PFSK-1 (cell line): ENCODE results near the gene HDHD5.

ENCODE experiments used
- FOXP2 ChIP-seq: optimal IDR thresholded peaks from 2 replicates; pipeline ENCODE3; 2011; ENCODE audit warnings: borderline replicate concordance, control low read depth, inconsistent platforms; ENCODE audit not compliant: insufficient read depth; ENCODE audit errors: extremely low read length, extremely low read depth
- POLR2AphosphoS5 ChIP-seq: IDR thresholded peaks from 2 replicates; pipeline ENCODE4 v1.6.1; 2012; ENCODE audit warnings: low read depth, mild to moderate bottlenecking, control low read depth, low read length, moderate library complexity
- SIN3A ChIP-seq: IDR thresholded peaks from 2 replicates; pipeline ENCODE4 v1.6.1; 2012; ENCODE audit warnings: mild to moderate bottlenecking, low read length, moderate library complexity, borderline replicate concordance; ENCODE audit not compliant: insufficient read depth
- TAF1 ChIP-seq: IDR thresholded peaks from 2 replicates; pipeline ENCODE4 v1.6.1; 2012; ENCODE audit warnings: low read length, control low read depth, borderline replicate concordance; ENCODE audit not compliant: insufficient read depth
- TF ChIP-seq, protein P1 (sequence below), 2 experiments: IDR thresholded peaks; 2 replicates each; pipeline versions ENCODE4 v1.6.1 to v1.8.0; 2011 to 2012; ENCODE audit warnings: low read depth in 2 of 2, low read length in 2 of 2, control low read depth in 1 of 2, inconsistent platforms in 1 of 2, mild to moderate bottlenecking in 1 of 2, moderate library complexity in 1 of 2; ENCODE audit not compliant: insufficient read depth in 1 of 2

HDHD5 gene

DNA sequence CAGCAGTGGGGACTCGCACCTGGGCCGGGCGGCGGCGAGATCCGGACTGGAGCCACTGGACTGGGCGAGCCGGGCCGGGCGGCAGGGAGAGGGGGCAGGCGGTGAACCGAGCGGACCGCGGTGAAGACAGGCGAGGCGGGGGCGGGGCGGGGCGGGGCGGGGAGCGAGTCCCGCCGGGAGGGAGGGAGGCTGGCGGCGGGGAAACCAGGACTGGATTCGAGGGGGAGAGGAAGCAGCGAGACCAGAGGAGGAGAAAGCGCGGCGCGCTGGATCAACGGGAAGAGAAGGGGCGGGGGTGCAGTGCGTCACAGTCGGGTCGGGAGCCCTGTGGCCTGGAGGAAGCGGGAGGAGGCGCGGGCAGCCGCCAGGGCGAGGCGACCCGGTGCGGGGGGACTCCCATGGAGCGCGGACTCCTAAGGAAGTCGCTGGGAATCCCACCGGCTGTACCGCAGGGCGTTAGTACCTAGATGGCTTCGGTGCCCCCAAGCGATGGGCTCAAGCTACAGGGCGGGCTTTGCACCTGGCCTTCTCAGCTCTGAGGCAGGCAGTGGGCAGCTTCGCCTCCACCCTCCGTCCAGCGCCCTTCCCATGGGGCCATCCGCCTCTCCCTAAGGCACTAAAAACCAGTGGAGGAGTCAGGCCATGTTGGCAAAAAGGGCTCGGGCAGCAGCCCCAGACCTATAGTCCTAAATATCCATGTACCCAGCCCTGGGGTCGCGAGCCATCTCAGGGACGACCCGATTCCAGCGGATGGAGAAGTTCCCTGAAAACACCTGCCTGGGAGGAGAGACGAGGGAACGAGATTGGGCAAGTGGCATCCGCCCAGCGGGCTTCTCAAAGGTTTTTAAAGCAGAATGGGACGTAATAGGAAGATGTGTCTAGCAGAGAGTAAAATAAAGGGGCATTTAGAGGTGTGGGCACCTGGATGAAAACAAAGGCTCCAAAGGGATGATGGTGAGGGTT is 37.6 kb downstream of the HDHD5 start, which contains the start of gene TMEM121B:
Gene TMEM121B, minus strand, starts transcription at position 128 of the 963 bp plus-strand sequence. CDS start 233 bp downstream, outside the sequence.
- peak; percentile 19 for TF ChIP-seq FOXP2
- TF ChIP-seq TAF1 = no peak
- no peak for TF ChIP-seq SIN3A

- TF ChIP-seq FOXP2 (no peak), POLR2AphosphoS5 (no peak), TAF1 (no peak)
- TF ChIP-seq, protein P1, sequence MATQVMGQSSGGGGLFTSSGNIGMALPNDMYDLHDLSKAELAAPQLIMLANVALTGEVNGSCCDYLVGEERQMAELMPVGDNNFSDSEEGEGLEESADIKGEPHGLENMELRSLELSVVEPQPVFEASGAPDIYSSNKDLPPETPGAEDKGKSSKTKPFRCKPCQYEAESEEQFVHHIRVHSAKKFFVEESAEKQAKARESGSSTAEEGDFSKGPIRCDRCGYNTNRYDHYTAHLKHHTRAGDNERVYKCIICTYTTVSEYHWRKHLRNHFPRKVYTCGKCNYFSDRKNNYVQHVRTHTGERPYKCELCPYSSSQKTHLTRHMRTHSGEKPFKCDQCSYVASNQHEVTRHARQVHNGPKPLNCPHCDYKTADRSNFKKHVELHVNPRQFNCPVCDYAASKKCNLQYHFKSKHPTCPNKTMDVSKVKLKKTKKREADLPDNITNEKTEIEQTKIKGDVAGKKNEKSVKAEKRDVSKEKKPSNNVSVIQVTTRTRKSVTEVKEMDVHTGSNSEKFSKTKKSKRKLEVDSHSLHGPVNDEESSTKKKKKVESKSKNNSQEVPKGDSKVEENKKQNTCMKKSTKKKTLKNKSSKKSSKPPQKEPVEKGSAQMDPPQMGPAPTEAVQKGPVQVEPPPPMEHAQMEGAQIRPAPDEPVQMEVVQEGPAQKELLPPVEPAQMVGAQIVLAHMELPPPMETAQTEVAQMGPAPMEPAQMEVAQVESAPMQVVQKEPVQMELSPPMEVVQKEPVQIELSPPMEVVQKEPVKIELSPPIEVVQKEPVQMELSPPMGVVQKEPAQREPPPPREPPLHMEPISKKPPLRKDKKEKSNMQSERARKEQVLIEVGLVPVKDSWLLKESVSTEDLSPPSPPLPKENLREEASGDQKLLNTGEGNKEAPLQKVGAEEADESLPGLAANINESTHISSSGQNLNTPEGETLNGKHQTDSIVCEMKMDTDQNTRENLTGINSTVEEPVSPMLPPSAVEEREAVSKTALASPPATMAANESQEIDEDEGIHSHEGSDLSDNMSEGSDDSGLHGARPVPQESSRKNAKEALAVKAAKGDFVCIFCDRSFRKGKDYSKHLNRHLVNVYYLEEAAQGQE (IDR thresholded peaks at IDR 0.05; ENCODE audit: insufficient read depth in 1 of 2, low read depth in 2 of 2, low read length in 2 of 2) = 0 out of 4 replicates have a peak, but pooled peaks of 1 of the 2 experiments have one; percentile 11
These were observed 38.3 kb downstream of the HDHD5 start for GRCh38 chr22:17120711-17121232.

DNA sequence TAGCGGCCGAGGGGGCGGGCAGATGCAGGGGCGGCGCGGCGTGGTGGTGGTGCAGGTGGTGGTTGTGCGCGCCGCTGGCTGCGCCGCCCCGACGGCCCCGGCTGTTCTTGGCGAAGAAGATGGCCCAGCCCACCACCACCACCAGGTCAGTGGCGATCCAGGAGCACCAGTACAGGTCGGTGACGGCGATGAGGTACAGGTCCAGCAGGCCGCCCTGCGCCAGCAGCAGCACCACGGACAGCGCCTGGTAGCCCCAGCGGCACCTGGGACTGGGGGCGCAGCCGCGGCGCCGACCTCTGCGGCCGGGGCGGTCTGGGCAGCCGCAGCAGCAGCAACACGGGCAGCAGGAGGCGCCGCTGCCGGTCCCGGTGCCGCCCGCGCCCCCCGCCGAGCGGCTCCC is 38.8 kb downstream of the HDHD5 start:
- TF ChIP-seq, protein P1 (IDR thresholded peaks at IDR 0.05; ENCODE audit: insufficient read depth in 1 of 2, low read depth in 2 of 2, low read length in 2 of 2) = peak; percentile 94 to 97
- TF ChIP-seq SIN3A = peak; percentile 83; the same call in 1 of the 2 replicates
- peak; percentile 31 for TF ChIP-seq FOXP2
- TF ChIP-seq POLR2AphosphoS5 = no peak

DNA sequence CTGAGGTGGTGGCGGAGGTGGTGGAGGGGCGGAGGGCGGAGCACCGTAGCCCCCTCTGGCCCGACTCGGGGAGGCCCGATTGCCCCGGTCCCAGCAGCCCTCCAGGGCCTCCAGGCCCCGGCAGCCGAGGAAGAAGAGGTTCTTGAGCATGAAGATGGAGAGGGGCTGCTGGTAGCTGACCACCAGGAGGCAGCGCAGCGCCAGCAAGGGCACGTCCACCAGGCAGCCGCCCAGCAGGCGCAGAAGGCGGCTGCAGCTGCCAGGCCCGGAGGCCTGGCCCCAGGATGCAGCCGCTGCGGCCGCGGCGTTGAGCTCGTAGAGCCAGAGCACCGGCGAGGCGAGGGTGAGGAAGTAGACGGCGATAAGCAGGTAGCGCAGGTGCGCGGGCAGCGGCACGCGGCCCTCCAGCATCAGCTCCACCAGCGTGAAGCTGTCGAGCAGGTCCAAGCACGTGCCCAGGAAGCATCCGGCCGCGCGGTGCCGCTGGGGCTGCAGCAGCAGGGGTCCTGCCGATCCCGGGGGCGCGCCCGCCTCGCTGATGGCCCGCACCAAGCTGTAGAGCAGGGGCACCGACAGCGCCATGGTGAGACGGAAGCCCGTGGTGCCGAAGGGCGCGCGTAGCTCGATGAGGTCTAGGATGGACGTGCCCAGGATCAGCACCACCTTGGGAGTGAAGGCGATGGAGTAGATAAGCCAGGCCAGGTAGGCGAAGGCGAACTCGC is 39.4 kb downstream of the HDHD5 start:
- TF ChIP-seq FOXP2 = no peak
- TF ChIP-seq, protein P1 (IDR thresholded peaks at IDR 0.05; ENCODE audit: insufficient read depth in 1 of 2, low read depth in 2 of 2, low read length in 2 of 2) = peak; percentile 6 to 7; a peak in 1 of 4 replicates

DNA sequence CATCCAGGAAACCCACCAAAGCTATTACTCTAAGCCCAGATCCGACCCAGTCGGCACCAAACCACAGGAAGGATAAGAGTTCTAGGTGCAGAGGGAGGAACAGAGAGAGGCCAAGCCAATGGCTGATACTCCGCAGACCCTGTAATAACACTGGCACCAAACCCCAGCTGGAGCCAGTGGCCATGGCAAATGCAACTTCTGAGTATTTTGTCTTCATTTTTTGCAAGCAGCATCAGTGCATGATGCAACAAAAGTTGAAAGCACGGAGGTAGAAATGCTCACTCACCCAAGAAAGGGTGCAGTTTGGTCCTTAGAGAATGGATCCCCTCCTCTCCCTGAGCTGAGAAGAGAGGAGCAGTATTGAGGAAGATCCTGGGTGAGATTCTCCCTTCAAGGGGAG is 40.7 kb downstream of the HDHD5 start:
- TF ChIP-seq SIN3A (no peak), POLR2AphosphoS5 (no peak), FOXP2 (no peak), TAF1 (no peak)
- TF ChIP-seq, protein P1 (IDR thresholded peaks at IDR 0.05; ENCODE audit: insufficient read depth in 1 of 2, low read depth in 2 of 2, low read length in 2 of 2) = no peak
